ENCODE data around the gene JAM3.

The JAM3 gene

DNA sequence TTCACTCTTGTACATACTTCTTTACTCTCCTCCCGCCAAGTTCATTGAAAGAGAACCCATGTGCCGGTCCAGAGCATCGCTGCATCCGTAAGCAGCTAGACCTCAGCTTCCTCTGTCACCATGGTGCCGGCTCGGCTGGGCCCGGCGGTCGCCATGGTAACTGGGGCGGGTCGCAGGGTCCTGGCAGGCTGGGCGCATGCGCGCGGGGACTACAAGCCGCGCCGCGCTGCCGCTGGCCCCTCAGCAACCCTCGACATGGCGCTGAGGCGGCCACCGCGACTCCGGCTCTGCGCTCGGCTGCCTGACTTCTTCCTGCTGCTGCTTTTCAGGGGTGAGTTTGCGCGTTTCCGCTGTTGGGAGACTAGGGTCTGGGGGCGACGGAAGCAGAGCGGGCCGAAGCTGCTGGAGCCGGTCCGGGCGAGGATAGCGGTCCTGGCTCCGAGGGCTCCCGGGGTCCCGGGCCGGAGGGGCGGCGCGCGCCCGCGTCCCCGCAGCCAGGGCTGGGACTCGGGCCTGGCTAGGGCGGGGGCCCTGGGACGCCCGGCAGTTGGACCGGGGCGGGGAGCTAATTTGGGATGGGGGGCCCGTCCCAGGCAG lies at the start of gene JAM3:
Gene JAM3 (plus strand): TSS at position 244 of the 597 bp plus-strand sequence. CDS start 12 bp downstream, at position 256.
- no peaks in the 10 kb centered on the region for H3K36me3 Mint-ChIP-seq (ENCODE audit: low read depth)
- H3K4me3 Mint-ChIP-seq = peak within 1 kb of the TSS; percentile 94
- H3K27ac Mint-ChIP-seq = peak within 1 kb of the TSS; percentile 93
- H3K27me3 Mint-ChIP-seq (ENCODE audit: low read depth, poor library complexity) = peaks cover 31% of the 10 kb centered on the region
- no peaks in the 10 kb centered on the region for H3K9me3 Mint-ChIP-seq
- H3K4me1 Mint-ChIP-seq = peaks cover 52% of the 10 kb centered on the region
- TF ChIP-seq, protein P1, sequence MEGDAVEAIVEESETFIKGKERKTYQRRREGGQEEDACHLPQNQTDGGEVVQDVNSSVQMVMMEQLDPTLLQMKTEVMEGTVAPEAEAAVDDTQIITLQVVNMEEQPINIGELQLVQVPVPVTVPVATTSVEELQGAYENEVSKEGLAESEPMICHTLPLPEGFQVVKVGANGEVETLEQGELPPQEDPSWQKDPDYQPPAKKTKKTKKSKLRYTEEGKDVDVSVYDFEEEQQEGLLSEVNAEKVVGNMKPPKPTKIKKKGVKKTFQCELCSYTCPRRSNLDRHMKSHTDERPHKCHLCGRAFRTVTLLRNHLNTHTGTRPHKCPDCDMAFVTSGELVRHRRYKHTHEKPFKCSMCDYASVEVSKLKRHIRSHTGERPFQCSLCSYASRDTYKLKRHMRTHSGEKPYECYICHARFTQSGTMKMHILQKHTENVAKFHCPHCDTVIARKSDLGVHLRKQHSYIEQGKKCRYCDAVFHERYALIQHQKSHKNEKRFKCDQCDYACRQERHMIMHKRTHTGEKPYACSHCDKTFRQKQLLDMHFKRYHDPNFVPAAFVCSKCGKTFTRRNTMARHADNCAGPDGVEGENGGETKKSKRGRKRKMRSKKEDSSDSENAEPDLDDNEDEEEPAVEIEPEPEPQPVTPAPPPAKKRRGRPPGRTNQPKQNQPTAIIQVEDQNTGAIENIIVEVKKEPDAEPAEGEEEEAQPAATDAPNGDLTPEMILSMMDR (IDR thresholded peaks at IDR 0.05) = no peak
- peak; percentile 99 for DNase-seq

- Mint-ChIP-seq H3K4me1 (peaks cover 32% of the 10 kb centered on the region), H3K27ac (no peak overlapping the region), H3K27me3 (ENCODE audit: low read depth, poor library complexity) (peaks cover 60% of the 10 kb centered on the region), H3K4me3 (no peak overlapping the region), H3K9me3 (no peaks in the 10 kb centered on the region), H3K36me3 (ENCODE audit: low read depth) (no peaks in the 10 kb centered on the region)
- TF ChIP-seq, protein P1 (IDR thresholded peaks at IDR 0.05) = no peak
- no peak for DNase-seq
Observed at GRCh38 chr11:134019500-134019899, 49.4 kb upstream of the JAM3 start.

DNA sequence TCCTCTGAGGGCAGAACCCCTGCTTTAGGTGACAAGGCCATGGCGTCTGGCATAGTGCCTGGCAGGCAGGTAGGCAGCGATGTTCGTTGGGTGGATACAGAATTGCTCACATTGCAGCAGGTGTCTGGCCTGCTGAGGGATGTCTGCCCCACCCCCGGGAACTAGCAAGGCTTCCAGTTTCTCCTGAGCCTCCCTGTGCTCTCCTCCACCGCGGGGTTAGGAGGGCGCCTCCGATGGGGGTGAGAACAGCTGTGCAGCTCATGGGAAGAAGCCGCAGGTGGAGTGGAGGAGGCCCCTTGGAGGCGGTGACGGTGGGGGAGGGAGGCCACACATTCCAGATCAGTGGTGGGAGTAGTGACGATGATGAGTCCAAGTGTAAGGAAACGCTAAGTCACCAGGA lies 48.3 kb upstream of the JAM3 start:
- Mint-ChIP-seq H3K4me1 (peaks cover 41% of the 10 kb centered on the region), H3K9me3 (no peaks in the 10 kb centered on the region), H3K36me3 (ENCODE audit: low read depth) (no peaks in the 10 kb centered on the region), H3K27me3 (ENCODE audit: low read depth, poor library complexity) (peaks cover 62% of the 10 kb centered on the region), H3K4me3 (no peak overlapping the region), H3K27ac (no peak overlapping the region)
- TF ChIP-seq, protein P1 (IDR thresholded peaks at IDR 0.05) = no peak
- DNase-seq = no peak

DNA sequence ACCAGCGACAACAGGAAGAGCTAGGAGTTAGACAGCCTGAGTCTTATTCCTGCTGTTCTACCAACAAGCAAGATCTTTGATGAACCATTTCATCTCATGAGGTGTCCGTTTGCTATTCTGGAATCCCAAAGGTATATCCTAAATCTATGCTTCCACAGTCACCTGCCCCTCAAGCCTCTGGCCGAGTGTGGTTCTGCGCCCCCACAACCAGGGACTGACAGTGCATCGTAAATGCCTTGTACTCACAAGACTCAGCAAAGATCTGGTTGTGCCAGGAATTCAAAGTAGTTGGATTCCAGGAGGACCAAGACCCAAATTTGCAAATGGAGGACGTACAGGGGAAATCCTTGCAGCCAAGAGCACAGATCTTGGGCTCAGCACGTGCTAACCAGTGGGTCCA lies 47.5 kb upstream of the JAM3 start:
- TF ChIP-seq, protein P1 (IDR thresholded peaks at IDR 0.05) = no peak
- peaks cover 48% of the 10 kb centered on the region for H3K4me1 Mint-ChIP-seq
- peak overlapping the region; percentile 30 for H3K4me3 Mint-ChIP-seq
- H3K27ac Mint-ChIP-seq = no peak overlapping the region
- no peaks in the 10 kb centered on the region for H3K9me3 Mint-ChIP-seq
- H3K27me3 Mint-ChIP-seq (ENCODE audit: low read depth, poor library complexity) = peaks cover 57% of the 10 kb centered on the region
- DNase-seq = no peak
- no peaks in the 10 kb centered on the region for H3K36me3 Mint-ChIP-seq (ENCODE audit: low read depth)

DNA sequence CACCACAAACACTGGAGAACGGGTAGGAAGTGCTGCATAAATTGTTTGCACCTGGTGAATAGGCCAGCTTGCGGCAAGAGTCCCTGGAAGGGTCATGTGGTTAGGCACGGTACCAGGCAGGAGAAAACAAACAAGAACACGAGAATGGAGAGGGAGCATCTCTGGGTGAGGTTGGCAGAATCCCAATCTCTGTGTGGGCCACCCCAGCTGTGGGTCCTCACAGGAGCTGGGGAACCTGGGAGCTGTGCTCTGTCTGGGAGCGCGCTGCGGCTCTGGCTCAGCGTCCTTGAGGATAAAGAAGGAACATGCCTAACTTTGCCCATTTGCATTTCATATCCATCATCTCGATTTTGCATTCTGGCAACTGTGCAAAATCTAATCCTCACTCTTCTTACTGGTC lies 46.1 kb upstream of the JAM3 start:
- no peak for DNase-seq
- Mint-ChIP-seq H3K27me3 (ENCODE audit: low read depth, poor library complexity) (peaks cover 56% of the 10 kb centered on the region), H3K9me3 (no peaks in the 10 kb centered on the region), H3K27ac (no peak overlapping the region), H3K4me3 (no peak overlapping the region), H3K4me1 (peaks cover 63% of the 10 kb centered on the region), H3K36me3 (ENCODE audit: low read depth) (no peaks in the 10 kb centered on the region)
- TF ChIP-seq, protein P1 (IDR thresholded peaks at IDR 0.05) = no peak

DNA sequence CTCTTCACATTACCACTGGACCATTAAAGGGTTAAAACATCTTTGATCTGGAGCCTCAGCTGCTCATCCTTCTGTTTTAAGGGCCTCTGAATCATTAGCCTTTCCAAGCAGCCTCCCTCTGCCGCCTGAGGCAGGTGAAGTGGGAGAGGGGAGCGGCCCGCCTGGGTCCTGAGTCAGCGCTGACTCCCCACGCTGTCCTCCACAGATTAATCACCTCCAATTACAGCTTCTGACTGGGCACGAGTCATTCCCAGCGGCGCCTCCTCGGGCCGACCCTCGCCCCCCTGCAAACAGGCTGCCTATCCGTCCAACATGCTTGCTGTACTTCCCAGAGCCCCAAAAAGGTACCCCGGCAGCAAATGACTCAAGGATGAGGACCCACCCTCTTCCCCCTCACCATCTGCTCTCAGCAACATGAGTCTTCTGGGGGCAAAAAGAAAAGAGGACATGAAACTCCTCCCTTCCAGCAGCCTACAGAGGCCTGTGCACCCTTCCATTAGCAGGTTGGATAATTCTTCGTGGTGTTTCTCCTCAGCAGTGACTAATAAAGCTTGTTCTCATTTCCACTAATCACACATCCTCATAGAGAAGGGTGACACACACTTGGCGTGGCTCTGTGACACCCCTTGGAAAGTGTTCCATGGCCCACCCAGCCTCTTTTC lies 44.3 kb upstream of the JAM3 start:
- no peak for DNase-seq
- no peak overlapping the region for H3K4me3 Mint-ChIP-seq
- H3K27me3 Mint-ChIP-seq (ENCODE audit: low read depth, poor library complexity) = peaks cover 61% of the 10 kb centered on the region
- H3K9me3 Mint-ChIP-seq = no peaks in the 10 kb centered on the region
- TF ChIP-seq, protein P1 (IDR thresholded peaks at IDR 0.05) = no peak
- no peak overlapping the region for H3K27ac Mint-ChIP-seq
- no peaks in the 10 kb centered on the region for H3K36me3 Mint-ChIP-seq (ENCODE audit: low read depth)
- peaks cover 57% of the 10 kb centered on the region for H3K4me1 Mint-ChIP-seq

All from nephron progenitor cell (in vitro differentiated cells).